Panc1 (cell line): ENCODE data around the gene WHRN. TPM values are rescaled to one million over a fixed set of nuclear protein-coding genes. Genes with fewer than 3 reads are reported as not detected.
A peak's percentile ranks its signal among the peaks of the same experiment; 100 is the strongest.

ENCODE experiments used
- ATAC-seq: fragments of 200-7000 bp; cut with Tn5 transposase; 2 replicates; pipeline ENCODE4 v1.9.1; 2020; ENCODE audit warnings: mild to moderate bottlenecking, moderate library complexity
- BruUV-seq: library from RNA; stranded (reverse); fragments of 400-500 nt; replicated peaks from 2 replicates; lab custom pipeline; 2021; lab: Mats Ljungman, UMichigan
- CTCF ChIA-PET: fragments of 300-600 bp; sonication (Branson Sonifier 250); formaldehyde crosslinking; loops from one replicate; lab custom pipeline; 2022; ENCODE audit warnings: antibody characterized with exemption; lab: Charles Lee
- POLR2A ChIA-PET: fragments of 300-600 bp; sonication (Branson Sonifier 250); formaldehyde crosslinking; loops from one replicate; lab custom pipeline; 2022; ENCODE audit warnings: antibody characterized with exemption; lab: Charles Lee
- DNase-seq: peaks from one replicate; pipeline ENCODE4 v3.0.0-alpha.2; 2010; ENCODE audit warnings: low read depth, low spot score
- H3K27ac ChIP-seq: 2 replicates; pipeline ENCODE4 v1.5.1; 2011; ENCODE audit warnings: mild to moderate bottlenecking, low read length, inconsistent platforms
- H3K27me3 ChIP-seq: fragments of 200-500 bp; sonication (Bioruptor generic); 2 replicates; pipeline ENCODE4 v1.6.0; 2014; ENCODE audit warnings: low read length, inconsistent platforms; ENCODE audit not compliant: control insufficient read depth, insufficient read depth
- H3K36me3 ChIP-seq: fragments of 200-500 bp; sonication (Bioruptor generic); 2 replicates; pipeline ENCODE4 v1.5.1; 2014; ENCODE audit warnings: inconsistent platforms, mild to moderate bottlenecking, low read length, moderate library complexity; ENCODE audit not compliant: control insufficient read depth, insufficient read depth
- H3K4me1 ChIP-seq: 2 replicates; pipeline ENCODE4 v1.5.1; 2011; ENCODE audit warnings: inconsistent platforms, mild to moderate bottlenecking, low read length, moderate library complexity; ENCODE audit not compliant: control insufficient read depth, insufficient read depth
- H3K4me3 ChIP-seq, 2 experiments: 2 replicates each; pipeline ENCODE4 v1.5.1; 2011 to 2012; ENCODE audit warnings: low read depth in 2 of 2, low read length in 2 of 2, mild to moderate bottlenecking in 2 of 2, inconsistent platforms in 1 of 2, moderate library complexity in 1 of 2
- H3K9me3 ChIP-seq: fragments of 200-500 bp; sonication (Bioruptor generic); 2 replicates; pipeline ENCODE4 v1.5.1; 2014; ENCODE audit warnings: low read depth, mild to moderate bottlenecking, inconsistent platforms, low read length, moderate library complexity; ENCODE audit not compliant: control insufficient read depth, insufficient read depth
- CTCF ChIP-seq: fragments of 450-650 bp; IDR thresholded peaks from 2 replicates; pipeline ENCODE4 v1.5.1; 2017; ENCODE audit warnings: mild to moderate bottlenecking
- POLR2AphosphoS5 ChIP-seq: IDR thresholded peaks from 2 replicates; pipeline ENCODE4 v1.6.1; 2012; ENCODE audit warnings: mild to moderate bottlenecking, low read depth, low read length, moderate library complexity
- REST ChIP-seq, 2 experiments: IDR thresholded peaks; 2 replicates each; pipeline ENCODE4 v1.6.1; 2011 to 2012; ENCODE audit warnings: low read depth in 2 of 2, control low read depth in 1 of 2, low read length in 1 of 2, mild to moderate bottlenecking in 1 of 2, moderate library complexity in 1 of 2; ENCODE audit not compliant: insufficient read depth in 1 of 2
- SIN3A ChIP-seq: IDR thresholded peaks from 2 replicates; pipeline ENCODE4 v1.6.1; 2012; ENCODE audit warnings: low read depth, mild to moderate bottlenecking, low read length, moderate library complexity, borderline replicate concordance; ENCODE audit not compliant: insufficient read depth
- TCF7L2 ChIP-seq: IDR thresholded peaks from 2 replicates; pipeline ENCODE4 v1.6.1; 2011; ENCODE audit warnings: mild to moderate bottlenecking, low read depth, low read length, inconsistent platforms
- in situ Hi-C: cut with HindIII; loops from 2 replicates; pipeline ENCODE4 v1.10.0; 2016; ENCODE audit warnings: low sequenced_read_pairs, low pct_unique_long_range_greater_than_20kb
- intact Hi-C: fragments of 100-400 bp; cut with micrococcal nuclease; formaldehyde crosslinking; loops from one replicate; pipeline ENCODE4 v1.10.0; 2022; ENCODE audit not compliant: unreplicated experiment
- total RNA-seq: library from RNA; stranded (reverse); gene quantifications from one replicate; pipeline ENCODE4 v1.2.1, GENCODE V29; 2021; ENCODE audit not compliant: unreplicated experiment

WHRN gene
- total RNA-seq, 1 experiment from 2014 or later = 18.0 TPM

GRCh38 chr9:114511978-114512874 is 7.0 kb upstream of the WHRN start:
- Histone ChIP-seq H3K4me1 (no peaks in the 10 kb centered on the region), H3K4me3 (no peak overlapping the region), H3K27ac (no peak overlapping the region), H3K36me3 (no peaks in the 10 kb centered on the region), H3K9me3 (no peaks in the 10 kb centered on the region), H3K27me3 (no peaks in the 10 kb centered on the region)
- ChIA-PET CTCF (no interaction called here), POLR2A (no interaction called here)
- BruUV-seq = no TSS peak
- intact Hi-C loops = no loop called here
- in situ Hi-C loops = no loop called here
- ATAC-seq (no peak), DNase-seq (no peak)
- no peak for TF ChIP-seq REST (IDR thresholded peaks at IDR 0.05; ENCODE audit: insufficient read depth in 1 of 2, low read depth in 2 of 2, low read length in 1 of 2)
- no peak for TF ChIP-seq SIN3A
- no peak for TF ChIP-seq POLR2AphosphoS5
- no peak for TF ChIP-seq CTCF
- no peak for TF ChIP-seq TCF7L2

- in situ Hi-C loops = no loop called here
- Histone ChIP-seq H3K4me1 (peaks cover 8% of the 10 kb centered on the region; the same call in 1 of the 2 replicates), H3K4me3 (no peak overlapping the region), H3K27ac (no peak overlapping the region), H3K9me3 (no peaks in the 10 kb centered on the region), H3K36me3 (no peaks in the 10 kb centered on the region), H3K27me3 (no peaks in the 10 kb centered on the region)
- peak; percentile 76 for TF ChIP-seq CTCF
- TF ChIP-seq TCF7L2 = no peak
- intact Hi-C loops = no loop called here
- POLR2A ChIA-PET = no interaction called here
- ATAC-seq = no peak
- no peak for DNase-seq
- BruUV-seq = no TSS peak
- CTCF ChIA-PET = interaction anchor here (1.1 to 1.2 kb wide), 2 partner anchors 102 to 146 kb away, joined by 3 to 5 read pairs; no protein-coding TSS in a partner anchor
Measured at GRCh38 chr9:114507726-114508125, 2.5 kb upstream of the WHRN start.
